GM20431 (cell line): ENCODE data around the gene POLR3C.
"Not testable (repeated sequence)": the region's sequence is repeated elsewhere in the genome, so short reads cannot be mapped to it uniquely, and the experiment has no call there.

ENCODE experiments used
- in situ Hi-C: fragments of 300-500 bp; cut with MseI, MboI; formaldehyde crosslinking; loops from one replicate; pipeline ENCODE4 v1.15.0; 2020; ENCODE audit warnings: low sequenced_read_pairs; ENCODE audit not compliant: unreplicated experiment

The POLR3C gene

GRCh38 chr1:145823565-145824498, at the start of gene POLR3C, which contains the start of gene RNF115:
POLR3C (plus strand) TSS chr1:145824200; CDS start chr1:145825777, 1,577 bp downstream.
RNF115 (minus strand) TSS chr1:145824095; CDS start chr1:145823873, 222 bp downstream.
- in situ Hi-C loops, result no loop called here

- in situ Hi-C loops, result no loop called here
These were observed 46.4 kb upstream of the POLR3C start for GRCh38 chr1:145777357-145778145.

- in situ Hi-C loops, result no loop called here
These were observed 45.9 kb upstream of the POLR3C start for GRCh38 chr1:145778146-145778540.

GRCh38 chr1:145782272-145783099, 41.5 kb upstream of the POLR3C start:
- in situ Hi-C loops, result no loop called here

GRCh38 chr1:145784409-145784808, 39.6 kb upstream of the POLR3C start:
- in situ Hi-C loops, result no loop called here

GRCh38 chr1:145785547-145785946, 38.5 kb upstream of the POLR3C start:
- in situ Hi-C loops, result no loop called here

GRCh38 chr1:145786271-145786670, 37.7 kb upstream of the POLR3C start:
- in situ Hi-C loops, result no loop called here

GRCh38 chr1:145788580-145788979, 35.4 kb upstream of the POLR3C start:
- in situ Hi-C loops, result no loop called here

GRCh38 chr1:145791860-145792259, 32.1 kb upstream of the POLR3C start:
- in situ Hi-C loops, result not testable (repeated sequence)

- in situ Hi-C loops, result no loop called here
These were observed 31.5 kb upstream of the POLR3C start for GRCh38 chr1:145792484-145792883.

GRCh38 chr1:145795257-145795881, 28.6 kb upstream of the POLR3C start:
- in situ Hi-C loops, result no loop called here

- in situ Hi-C loops, result no loop called here
These were observed 27.2 kb upstream of the POLR3C start for GRCh38 chr1:145796753-145797152.

GRCh38 chr1:145799806-145800205, 24.2 kb upstream of the POLR3C start:
- in situ Hi-C loops, result no loop called here

GRCh38 chr1:145804235-145805045, 19.6 kb upstream of the POLR3C start:
- in situ Hi-C loops, result no loop called here

- in situ Hi-C loops, result no loop called here
These were observed 18.9 kb upstream of the POLR3C start for GRCh38 chr1:145805057-145805456.

- in situ Hi-C loops, result no loop called here
These were observed 17.6 kb upstream of the POLR3C start for GRCh38 chr1:145806408-145806807.

GRCh38 chr1:145806844-145807243, 17.2 kb upstream of the POLR3C start:
- in situ Hi-C loops, result no loop called here

- in situ Hi-C loops, result not testable (repeated sequence)
These were observed 10.8 kb upstream of the POLR3C start for GRCh38 chr1:145812977-145813810.
